Measurements from ENCODE around the gene MSI2. TPM values are rescaled to one million over a fixed set of nuclear protein-coding genes. Genes with fewer than 3 reads are reported as not detected.

MSI2 gene
- total RNA-seq, 1 experiment from 2014 or later: 174 TPM

DNA sequence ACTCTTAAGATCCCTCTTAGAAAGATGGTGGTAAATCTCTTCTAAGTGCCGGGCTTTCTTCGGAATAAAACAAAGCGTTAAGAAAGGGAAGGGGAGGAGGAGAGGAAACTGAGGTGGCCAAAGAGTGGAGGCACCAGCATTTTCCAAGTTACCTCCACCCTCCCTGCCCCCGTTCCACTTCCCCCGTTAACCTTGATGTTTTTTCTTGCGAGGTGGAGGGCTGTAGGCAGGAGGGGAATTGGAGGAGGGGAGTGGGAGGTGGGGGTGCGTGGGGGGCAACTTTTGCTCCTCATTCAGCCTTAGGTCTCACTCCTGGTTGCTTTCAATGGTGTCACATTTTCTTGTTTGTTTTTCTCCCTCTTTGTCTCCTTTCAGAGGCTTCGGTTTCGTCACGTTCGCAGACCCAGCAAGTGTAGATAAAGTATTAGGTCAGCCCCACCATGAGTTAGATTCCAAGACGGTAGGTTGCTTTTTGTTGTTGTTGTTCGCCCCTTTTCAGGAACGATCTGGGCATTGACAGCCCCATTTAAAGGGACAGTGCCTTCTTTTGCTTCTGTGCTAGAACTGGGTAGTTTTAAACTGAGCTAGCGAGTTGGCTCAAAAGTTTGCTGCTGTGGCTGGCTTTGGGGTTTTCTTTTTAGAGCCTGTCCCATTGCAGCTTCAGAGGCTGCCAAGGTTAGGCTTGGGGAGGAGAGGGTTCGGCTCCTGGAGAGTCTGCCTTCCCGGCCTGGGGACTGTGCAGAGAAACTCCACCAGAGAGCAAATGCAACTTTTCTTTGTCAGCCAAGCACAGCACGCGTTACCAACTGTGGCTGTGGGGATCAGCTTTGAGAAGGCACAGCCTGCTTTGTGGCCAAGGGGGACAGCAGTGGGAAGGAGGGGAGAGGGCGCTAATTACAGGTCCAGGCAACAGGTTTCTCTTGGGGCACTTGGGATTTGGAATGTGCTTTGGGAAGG lies 1.9 kb downstream of the MSI2 start:
- Mint-ChIP-seq H3K36me3 (ENCODE audit: insufficient read depth, unreplicated experiment) (peaks cover 70% of the 10 kb centered on the region), H3K27ac (ENCODE audit: unreplicated experiment) (peak overlapping the region; percentile 92), H3K27me3 (ENCODE audit: insufficient read depth, unreplicated experiment) (no peaks in the 10 kb centered on the region), H3K4me1 (ENCODE audit: low read depth, unreplicated experiment) (peaks cover 23% of the 10 kb centered on the region), H3K9me3 (ENCODE audit: unreplicated experiment) (no peaks in the 10 kb centered on the region), H3K4me3 (ENCODE audit: unreplicated experiment) (peak overlapping the region; percentile 95)
- Histone ChIP-seq H3K9me3 (no peaks in the 10 kb centered on the region), H3K4me1 (peaks cover 17% of the 10 kb centered on the region; the same call in 1 of the 2 replicates), H3K4me3 (ENCODE audit: low read depth, low read length) (peak overlapping the region; percentile 73), H3K27me3 (replicated peaks; ENCODE audit: control insufficient read depth, insufficient read depth, low read length) (no peaks in the 10 kb centered on the region), H3K36me3 (ENCODE audit: control insufficient read depth, insufficient read depth, low read length) (peaks cover 2% of the 10 kb centered on the region; the same call in 1 of the 2 replicates)
- ChIA-PET POLR2A (no interaction called here), CTCF (interaction anchor here (0.9 to 2.6 kb wide), 3 partner anchors 15 to 102 kb away, joined by 3 to 18 read pairs (median 5); no protein-coding TSS in a partner anchor)
- intact Hi-C loops (cut with micrococcal nuclease; ENCODE audit: unreplicated experiment): loop anchor here (1.0 to 5.0 kb wide), 3 partner anchors 10 to 114 kb away; no protein-coding TSS in a partner anchor
- TF ChIP-seq, protein P1, sequence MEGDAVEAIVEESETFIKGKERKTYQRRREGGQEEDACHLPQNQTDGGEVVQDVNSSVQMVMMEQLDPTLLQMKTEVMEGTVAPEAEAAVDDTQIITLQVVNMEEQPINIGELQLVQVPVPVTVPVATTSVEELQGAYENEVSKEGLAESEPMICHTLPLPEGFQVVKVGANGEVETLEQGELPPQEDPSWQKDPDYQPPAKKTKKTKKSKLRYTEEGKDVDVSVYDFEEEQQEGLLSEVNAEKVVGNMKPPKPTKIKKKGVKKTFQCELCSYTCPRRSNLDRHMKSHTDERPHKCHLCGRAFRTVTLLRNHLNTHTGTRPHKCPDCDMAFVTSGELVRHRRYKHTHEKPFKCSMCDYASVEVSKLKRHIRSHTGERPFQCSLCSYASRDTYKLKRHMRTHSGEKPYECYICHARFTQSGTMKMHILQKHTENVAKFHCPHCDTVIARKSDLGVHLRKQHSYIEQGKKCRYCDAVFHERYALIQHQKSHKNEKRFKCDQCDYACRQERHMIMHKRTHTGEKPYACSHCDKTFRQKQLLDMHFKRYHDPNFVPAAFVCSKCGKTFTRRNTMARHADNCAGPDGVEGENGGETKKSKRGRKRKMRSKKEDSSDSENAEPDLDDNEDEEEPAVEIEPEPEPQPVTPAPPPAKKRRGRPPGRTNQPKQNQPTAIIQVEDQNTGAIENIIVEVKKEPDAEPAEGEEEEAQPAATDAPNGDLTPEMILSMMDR (IDR thresholded peaks at IDR 0.05; ENCODE audit: insufficient read depth in 1 of 2, low read depth in 1 of 2, low read length in 1 of 2, severe bottlenecking in 1 of 2, unreplicated experiment in 1 of 2): no peak
- no TSS peak for BruUV-seq (replicated peaks)
- peak in 1 of 2 experiments; percentile 24 for DNase-seq

DNA sequence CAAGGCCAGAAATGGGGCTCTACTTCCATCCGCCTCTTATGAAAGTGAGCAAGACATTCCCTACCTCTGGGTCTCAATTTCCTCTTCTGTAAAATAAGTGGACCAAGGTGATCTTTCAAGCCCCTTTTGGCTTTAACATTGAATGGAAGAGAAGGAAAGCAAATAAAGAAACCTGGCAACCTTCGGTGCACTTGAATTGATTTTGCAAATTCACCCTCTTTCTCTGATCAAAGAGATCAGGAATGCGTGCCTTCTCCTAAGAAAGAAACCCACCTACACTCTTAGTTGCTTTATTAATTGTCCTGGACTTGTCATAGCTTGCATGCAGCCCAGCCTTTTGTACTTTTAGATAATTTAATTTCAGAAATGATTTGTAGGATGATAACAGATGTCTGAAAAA lies 3.0 kb downstream of the MSI2 start:
- H3K4me1 ChIP-seq: peaks cover 19% of the 10 kb centered on the region
- no peaks in the 10 kb centered on the region for H3K9me3 ChIP-seq
- intact Hi-C loops (cut with micrococcal nuclease; ENCODE audit: unreplicated experiment): loop anchor here (5.0 kb wide), 1 partner anchor 113 kb away; no protein-coding TSS in a partner anchor
- H3K4me1 Mint-ChIP-seq (ENCODE audit: low read depth, unreplicated experiment): peaks cover 27% of the 10 kb centered on the region
- H3K27ac Mint-ChIP-seq (ENCODE audit: unreplicated experiment): peak overlapping the region; percentile 92
- TF ChIP-seq, protein P1 (IDR thresholded peaks at IDR 0.05; ENCODE audit: insufficient read depth in 1 of 2, low read depth in 1 of 2, low read length in 1 of 2, severe bottlenecking in 1 of 2, unreplicated experiment in 1 of 2): no peak
- H3K9me3 Mint-ChIP-seq (ENCODE audit: unreplicated experiment): no peaks in the 10 kb centered on the region
- POLR2A ChIA-PET: no interaction called here
- peaks cover 2% of the 10 kb centered on the region; the same call in 1 of the 2 replicates for H3K36me3 ChIP-seq (ENCODE audit: control insufficient read depth, insufficient read depth, low read length)
- no peak overlapping the region for H3K4me3 ChIP-seq (ENCODE audit: low read depth, low read length)
- peaks cover 81% of the 10 kb centered on the region for H3K36me3 Mint-ChIP-seq (ENCODE audit: insufficient read depth, unreplicated experiment)
- no TSS peak for BruUV-seq (replicated peaks)
- no peaks in the 10 kb centered on the region for H3K27me3 ChIP-seq (replicated peaks; ENCODE audit: control insufficient read depth, insufficient read depth, low read length)
- CTCF ChIA-PET: interaction anchor here (1.1 kb wide), 1 partner anchor 16 kb away, joined by 4 read pairs; no protein-coding TSS in a partner anchor
- no peak for DNase-seq
- H3K27me3 Mint-ChIP-seq (ENCODE audit: insufficient read depth, unreplicated experiment): no peaks in the 10 kb centered on the region
- H3K4me3 Mint-ChIP-seq (ENCODE audit: unreplicated experiment): peak overlapping the region; percentile 95

DNA sequence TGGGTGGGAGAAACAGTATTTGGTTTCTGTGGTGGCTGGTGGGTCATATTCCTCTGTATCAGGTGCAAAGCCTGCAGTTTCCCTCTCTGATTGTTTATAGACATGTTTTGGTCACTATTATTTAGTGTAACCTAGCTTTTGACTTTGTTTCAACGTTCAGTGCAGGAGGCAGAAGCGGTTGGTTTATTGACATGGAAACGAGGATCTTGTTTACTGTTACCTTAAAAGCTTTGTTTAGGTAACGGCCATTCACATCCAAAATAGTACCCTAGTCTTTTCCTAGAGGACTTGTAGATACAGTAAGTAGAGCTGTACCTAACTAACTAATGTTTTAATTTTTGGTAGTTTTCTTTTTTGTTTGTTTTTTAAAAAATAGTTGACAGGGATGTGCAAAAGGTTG lies 3.5 kb downstream of the MSI2 start:
- Histone ChIP-seq H3K36me3 (ENCODE audit: control insufficient read depth, insufficient read depth, low read length) (peaks cover 4% of the 10 kb centered on the region), H3K27me3 (replicated peaks; ENCODE audit: control insufficient read depth, insufficient read depth, low read length) (no peaks in the 10 kb centered on the region), H3K4me1 (peaks cover 19% of the 10 kb centered on the region), H3K9me3 (no peaks in the 10 kb centered on the region), H3K4me3 (ENCODE audit: low read depth, low read length) (no peak overlapping the region)
- intact Hi-C loops (cut with micrococcal nuclease; ENCODE audit: unreplicated experiment): loop anchor here (5.0 kb wide), 1 partner anchor 112 kb away; no protein-coding TSS in a partner anchor
- Mint-ChIP-seq H3K27me3 (ENCODE audit: insufficient read depth, unreplicated experiment) (no peaks in the 10 kb centered on the region), H3K9me3 (ENCODE audit: unreplicated experiment) (no peaks in the 10 kb centered on the region), H3K36me3 (ENCODE audit: insufficient read depth, unreplicated experiment) (peaks cover 86% of the 10 kb centered on the region), H3K27ac (ENCODE audit: unreplicated experiment) (no peak overlapping the region), H3K4me3 (ENCODE audit: unreplicated experiment) (peak overlapping the region; percentile 95), H3K4me1 (ENCODE audit: low read depth, unreplicated experiment) (peaks cover 27% of the 10 kb centered on the region)
- no TSS peak for BruUV-seq (replicated peaks)
- DNase-seq: no peak
- TF ChIP-seq, protein P1 (IDR thresholded peaks at IDR 0.05; ENCODE audit: insufficient read depth in 1 of 2, low read depth in 1 of 2, low read length in 1 of 2, severe bottlenecking in 1 of 2, unreplicated experiment in 1 of 2): no peak
- CTCF ChIA-PET: interaction anchor here (1.1 kb wide), 1 partner anchor 17 kb away, joined by 4 read pairs; no protein-coding TSS in a partner anchor
- POLR2A ChIA-PET: no interaction called here
